ENCODE data around the gene EPHA2.
A peak's percentile ranks its signal among the peaks of the same experiment; 100 is the strongest.

EPHA2 gene

DNA sequence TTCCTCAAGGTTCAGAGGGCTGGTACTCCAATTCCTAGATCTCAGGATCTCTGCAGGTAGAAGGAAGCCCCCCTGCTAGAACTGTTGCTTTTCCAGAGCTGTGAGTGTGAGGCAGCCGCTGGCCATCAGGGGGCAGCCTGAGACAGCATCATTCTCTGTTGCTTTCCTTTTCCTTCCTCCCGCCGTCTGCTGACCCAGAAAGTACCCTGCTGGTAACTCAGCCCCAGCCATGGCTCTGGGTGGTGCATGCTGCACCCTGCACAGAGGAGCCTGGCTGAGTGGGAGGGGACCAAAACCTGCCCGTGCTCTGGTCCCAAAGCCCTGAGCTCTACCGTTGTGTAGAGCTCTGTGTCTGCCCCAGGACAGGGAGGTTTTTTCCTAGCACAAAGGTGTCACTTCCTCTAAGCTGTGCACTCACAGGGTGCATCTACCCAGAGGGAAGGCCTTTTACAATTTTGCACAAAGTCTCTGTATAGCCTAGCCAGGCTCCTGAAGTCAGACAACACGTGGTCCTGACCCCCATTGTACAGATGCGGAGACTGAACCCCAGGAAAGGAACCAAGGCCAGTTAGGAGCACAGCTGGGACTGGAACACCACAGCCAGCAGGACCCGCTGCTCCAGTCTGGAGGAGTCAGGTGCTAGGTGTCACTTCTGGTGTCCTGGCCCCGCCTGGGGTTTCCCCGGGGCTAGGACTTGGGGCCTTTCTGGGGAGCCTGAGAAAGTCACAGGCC lies 76.8 kb downstream of the EPHA2 start:
- TF ChIP-seq TAF1 (IDR thresholded peaks at IDR 0.05; ENCODE audit: borderline replicate concordance, insufficient read depth, low read length): no peak
- TF ChIP-seq POLR2AphosphoS5 (IDR thresholded peaks at IDR 0.05; ENCODE audit: low read depth, low read length): no peak
- TF ChIP-seq SIN3A (IDR thresholded peaks at IDR 0.05; ENCODE audit: borderline replicate concordance, insufficient read depth, low read length): no peak
- TF ChIP-seq FOXP2 (optimal IDR thresholded peaks at IDR 0.05; ENCODE audit: borderline replicate concordance, extremely low read depth, extremely low read length, insufficient read depth): no peak
- TF ChIP-seq REST (IDR thresholded peaks at IDR 0.05; ENCODE audit: insufficient read depth in 1 of 2, low read depth in 2 of 2, low read length in 2 of 2): no peak

- no peak for TF ChIP-seq FOXP2 (optimal IDR thresholded peaks at IDR 0.05; ENCODE audit: borderline replicate concordance, extremely low read depth, extremely low read length, insufficient read depth)
- no peak for TF ChIP-seq TAF1 (IDR thresholded peaks at IDR 0.05; ENCODE audit: borderline replicate concordance, insufficient read depth, low read length)
- no peak for TF ChIP-seq SIN3A (IDR thresholded peaks at IDR 0.05; ENCODE audit: borderline replicate concordance, insufficient read depth, low read length)
- no peak for TF ChIP-seq POLR2AphosphoS5 (IDR thresholded peaks at IDR 0.05; ENCODE audit: low read depth, low read length)
- no peak for TF ChIP-seq REST (IDR thresholded peaks at IDR 0.05; ENCODE audit: insufficient read depth in 1 of 2, low read depth in 2 of 2, low read length in 2 of 2)
These were observed 78.2 kb downstream of the EPHA2 start for GRCh38 chr1:16077406-16078245.

DNA sequence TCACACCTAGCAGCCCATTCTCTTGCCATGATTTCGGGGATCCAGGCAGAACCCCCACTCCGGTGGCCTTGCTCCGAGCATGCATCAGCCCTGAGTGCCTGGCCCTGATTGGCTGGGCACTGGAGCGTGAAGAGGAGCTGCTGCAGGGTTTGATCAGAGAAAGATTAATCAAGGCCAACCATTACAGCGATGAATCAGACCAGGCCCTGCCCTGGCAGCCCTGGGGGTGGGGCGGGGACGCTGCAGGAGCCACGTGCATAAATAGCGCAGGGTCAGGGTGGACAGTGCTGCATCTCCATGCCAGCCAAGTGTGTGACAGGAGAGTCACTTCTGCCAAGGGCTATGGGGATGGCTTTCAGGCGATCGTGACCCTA lies 79.0 kb downstream of the EPHA2 start:
- no peak for TF ChIP-seq POLR2AphosphoS5 (IDR thresholded peaks at IDR 0.05; ENCODE audit: low read depth, low read length)
- TF ChIP-seq SIN3A (IDR thresholded peaks at IDR 0.05; ENCODE audit: borderline replicate concordance, insufficient read depth, low read length): no peak
- no peak for TF ChIP-seq TAF1 (IDR thresholded peaks at IDR 0.05; ENCODE audit: borderline replicate concordance, insufficient read depth, low read length)
- TF ChIP-seq FOXP2 (optimal IDR thresholded peaks at IDR 0.05; ENCODE audit: borderline replicate concordance, extremely low read depth, extremely low read length, insufficient read depth): peak; percentile 32

DNA sequence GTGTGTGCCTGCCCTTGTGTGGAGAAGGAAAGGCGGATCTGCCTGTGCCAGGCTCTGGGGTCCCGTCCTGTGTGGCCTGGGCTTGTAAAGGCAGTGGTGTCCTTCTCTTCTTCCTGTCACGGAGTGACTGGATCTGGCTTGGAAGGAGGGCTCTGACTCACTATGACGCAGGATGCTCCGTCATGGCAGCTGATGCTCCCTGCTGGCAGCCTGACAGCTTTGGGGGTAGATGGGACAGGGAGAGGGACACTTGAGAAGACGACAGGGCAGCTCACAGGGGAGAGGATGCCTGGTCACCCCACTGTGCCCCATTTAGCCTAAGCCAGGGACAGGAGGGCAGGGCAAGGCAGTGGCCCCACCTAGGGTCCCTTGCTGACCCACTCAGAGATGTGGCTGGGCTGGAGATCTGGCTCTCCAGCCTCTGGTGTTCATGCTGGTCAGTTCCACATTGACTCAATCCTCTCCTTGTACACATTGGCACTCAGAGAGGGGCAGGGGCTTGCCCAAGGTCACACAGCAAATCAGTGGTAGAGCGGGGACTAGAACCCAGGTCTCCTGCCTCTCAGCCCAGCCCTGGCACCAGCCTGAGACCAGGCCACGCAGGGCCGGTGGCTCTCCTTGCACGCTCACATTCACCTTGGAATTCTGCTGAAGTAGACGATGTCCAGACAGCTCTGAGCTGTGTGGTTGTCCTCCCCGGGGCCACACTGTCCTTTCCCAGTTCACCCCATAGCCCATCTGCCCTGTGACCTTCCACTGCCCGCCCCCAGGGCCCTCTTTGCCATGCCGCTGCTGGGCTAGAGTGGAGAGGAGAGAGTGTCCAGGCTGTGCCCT lies 79.6 kb downstream of the EPHA2 start:
- TF ChIP-seq FOXP2 (optimal IDR thresholded peaks at IDR 0.05; ENCODE audit: borderline replicate concordance, extremely low read depth, extremely low read length, insufficient read depth) (peak; percentile 29), TAF1 (IDR thresholded peaks at IDR 0.05; ENCODE audit: borderline replicate concordance, insufficient read depth, low read length) (no peak)

GRCh38 chr1:16075337-16076030 lies 80.4 kb downstream of the EPHA2 start:
- TF ChIP-seq REST (IDR thresholded peaks at IDR 0.05; ENCODE audit: insufficient read depth in 1 of 2, low read depth in 2 of 2, low read length in 2 of 2) (no peak), FOXP2 (optimal IDR thresholded peaks at IDR 0.05; ENCODE audit: borderline replicate concordance, extremely low read depth, extremely low read length, insufficient read depth) (no peak), TAF1 (IDR thresholded peaks at IDR 0.05; ENCODE audit: borderline replicate concordance, insufficient read depth, low read length) (no peak), POLR2AphosphoS5 (IDR thresholded peaks at IDR 0.05; ENCODE audit: low read depth, low read length) (no peak), SIN3A (IDR thresholded peaks at IDR 0.05; ENCODE audit: borderline replicate concordance, insufficient read depth, low read length) (no peak)

Measured in PFSK-1 (cell line).